HEK293 (cell line): ENCODE data around the gene AGO3.

Source experiments
- CTCF ChIA-PET: fragments of 350-600 bp; formaldehyde crosslinking; extraction: SDS; loops from one replicate; lab custom pipeline; 2021; ENCODE audit warnings: antibody characterized with exemption; lab: Yijun Ruan, JAX
- POLR2A ChIA-PET: fragments of 300-600 bp; formaldehyde crosslinking; extraction: SDS; loops from one replicate; lab custom pipeline; 2020; ENCODE audit warnings: antibody characterized with exemption, inconsistent platforms; lab: Yijun Ruan, JAX
- H3K27ac ChIP-seq: fragments of 200-500 bp; sonication (Bioruptor generic); 2 replicates; pipeline ENCODE4 v1.5.1; 2014; ENCODE audit warnings: low read depth, low read length, control low read depth, inconsistent platforms; ENCODE audit errors: extremely low read depth
- H3K36me3 ChIP-seq, 2 experiments: fragments of 200-500 bp in 1 of 2; sonication (Bioruptor generic) in 1 of 2; 1 replicate in 1 of 2; 2 replicates in 1 of 2; pipeline ENCODE4 v1.5.1; 2014 to 2017; ENCODE audit warnings: inconsistent platforms in 2 of 2, low read length in 2 of 2; ENCODE audit not compliant: control insufficient read depth in 2 of 2, insufficient read depth in 1 of 2
- H3K4me1 ChIP-seq: fragments of 200-500 bp; sonication (Bioruptor generic); 2 replicates; pipeline ENCODE4 v1.5.1; 2014; ENCODE audit warnings: mild to moderate bottlenecking, low read length, inconsistent platforms; ENCODE audit not compliant: control insufficient read depth, insufficient read depth
- H3K4me3 ChIP-seq: 2 replicates; pipeline ENCODE4 v1.5.1; 2011; ENCODE audit warnings: low read depth, mild to moderate bottlenecking, control low read depth, low read length, moderate library complexity
- H3K9me3 ChIP-seq: fragments of 200-500 bp; sonication (Bioruptor generic); 2 replicates; pipeline ENCODE4 v1.5.1; 2014; ENCODE audit warnings: low read depth, low read length, inconsistent platforms; ENCODE audit not compliant: control insufficient read depth, insufficient read depth
- PRDM1 ChIP-seq: fragments of 450-650 bp; formaldehyde crosslinking; IDR thresholded peaks from 2 replicates; pipeline ENCODE4; 2016; ENCODE audit warnings: missing biosample characterization, missing genetic modification characterization
- PRDM2 ChIP-seq: fragments of 450-650 bp; formaldehyde crosslinking; IDR thresholded peaks from 2 replicates; pipeline ENCODE4 v1.5.1; 2016; ENCODE audit warnings: missing biosample characterization, missing genetic modification characterization, borderline replicate concordance
- ZBTB6 ChIP-seq: fragments of 450-650 bp; formaldehyde crosslinking; IDR thresholded peaks from 2 replicates; pipeline ENCODE4 v1.5.1; 2017; ENCODE audit warnings: missing biosample characterization, missing genetic modification characterization
- ZIC2 ChIP-seq: fragments of 450-650 bp; formaldehyde crosslinking; IDR thresholded peaks from 2 replicates; pipeline ENCODE4 v1.5.1; 2016; ENCODE audit warnings: missing biosample characterization, missing genetic modification characterization
- ZNF184 ChIP-seq: fragments of 450-650 bp; IDR thresholded peaks from 2 replicates; pipeline ENCODE4 v1.5.1; 2018; ENCODE audit warnings: missing biosample characterization, mild to moderate bottlenecking, missing genetic modification characterization
- ZNF223 ChIP-seq: fragments of 450-650 bp; formaldehyde crosslinking; IDR thresholded peaks from 2 replicates; pipeline ENCODE4 v1.5.1; 2016; ENCODE audit warnings: missing biosample characterization, missing genetic modification characterization
- ZNF266 ChIP-seq: fragments of 450-650 bp; formaldehyde crosslinking; IDR thresholded peaks from 2 replicates; pipeline ENCODE4 v1.5.1; 2016; ENCODE audit warnings: missing biosample characterization, missing genetic modification characterization, low read depth
- ZNF292 ChIP-seq: fragments of 450-650 bp; formaldehyde crosslinking; IDR thresholded peaks from 2 replicates; pipeline ENCODE4 v1.5.1; 2016; ENCODE audit warnings: low read depth, missing biosample characterization, missing genetic modification characterization, borderline replicate concordance
- ZNF341 ChIP-seq: fragments of 450-650 bp; formaldehyde crosslinking; IDR thresholded peaks from 2 replicates; pipeline ENCODE4; 2016; ENCODE audit warnings: low read depth, missing biosample characterization, missing genetic modification characterization
- ZNF561 ChIP-seq: fragments of 450-650 bp; IDR thresholded peaks from 2 replicates; pipeline ENCODE4 v1.5.1; 2018; ENCODE audit warnings: missing biosample characterization, missing genetic modification characterization, borderline replicate concordance
- ZNF624 ChIP-seq: fragments of 450-650 bp; formaldehyde crosslinking; IDR thresholded peaks from 2 replicates; pipeline ENCODE4 v1.5.1; 2017; ENCODE audit warnings: missing biosample characterization, missing genetic modification characterization
- ZNF654 ChIP-seq: fragments of 450-650 bp; formaldehyde crosslinking; IDR thresholded peaks from 2 replicates; pipeline ENCODE4 v1.5.1; 2016; ENCODE audit warnings: low read depth, missing biosample characterization, missing genetic modification characterization
- ZNF664 ChIP-seq: fragments of 450-650 bp; formaldehyde crosslinking; IDR thresholded peaks from 2 replicates; pipeline ENCODE4 v1.5.1; 2016; ENCODE audit warnings: missing biosample characterization, missing genetic modification characterization
- TF ChIP-seq, protein P1 (sequence below): fragments of 450-650 bp; formaldehyde crosslinking; IDR thresholded peaks from 2 replicates; pipeline ENCODE4 v1.5.1; 2016; ENCODE audit warnings: missing biosample characterization, missing genetic modification characterization
- TF ChIP-seq, protein P2 (sequence below): fragments of 450-650 bp; formaldehyde crosslinking; IDR thresholded peaks from 2 replicates; pipeline ENCODE4 v1.5.1; 2017; ENCODE audit warnings: missing biosample characterization, missing genetic modification characterization

Gene AGO3

GRCh38 chr1:36114371-36114770, 183.5 kb downstream of the AGO3 start (continued):
- TF ChIP-seq ZNF664 (0 out of 2 replicates have a peak, but pooled peaks have one; percentile 45), ZNF561 (tag by site-specific recombination) (no peak), ZNF292 (tag by site-specific recombination) (no peak), ZNF624 (tag by site-specific recombination) (no peak), ZNF184 (tag by site-specific recombination) (no peak), PRDM1 (tag by site-specific recombination) (no peak), ZNF223 (tag by site-specific recombination) (no peak), ZNF266 (tag by site-specific recombination) (no peak), ZBTB6 (tag by site-specific recombination) (no peak)

GRCh38 chr1:36115200-36115669, 184.3 kb downstream of the AGO3 start:
- Histone ChIP-seq H3K36me3 (no peaks in the 10 kb centered on the region), H3K4me3 (no peak overlapping the region), H3K27ac (no peak overlapping the region), H3K9me3 (no peaks in the 10 kb centered on the region), H3K4me1 (no peaks in the 10 kb centered on the region)
- ChIA-PET POLR2A (no interaction called here), CTCF (interaction anchor here (0.6 to 7.5 kb wide), 3 partner anchors 16 to 790 kb away, joined by 3 to 65 read pairs (median 4); no protein-coding TSS in a partner anchor)
- TF ChIP-seq ZNF341 (tag by site-specific recombination) (0 out of 2 replicates have a peak, but pooled peaks have one; percentile 33), ZIC2 (peak; percentile 72), ZNF654 (tag by site-specific recombination) (no peak)

GRCh38 chr1:36115931-36116330, 185.0 kb downstream of the AGO3 start:
- Histone ChIP-seq H3K9me3 (no peaks in the 10 kb centered on the region), H3K4me3 (no peak overlapping the region), H3K27ac (no peak overlapping the region), H3K36me3 (no peaks in the 10 kb centered on the region), H3K4me1 (no peaks in the 10 kb centered on the region)
- POLR2A ChIA-PET, result no interaction called here
- CTCF ChIA-PET, result interaction anchor here (0.6 to 7.5 kb wide), 2 partner anchors 18 to 34 kb away, joined by 5 to 65 read pairs; no protein-coding TSS in a partner anchor
- TF ChIP-seq, protein P1, sequence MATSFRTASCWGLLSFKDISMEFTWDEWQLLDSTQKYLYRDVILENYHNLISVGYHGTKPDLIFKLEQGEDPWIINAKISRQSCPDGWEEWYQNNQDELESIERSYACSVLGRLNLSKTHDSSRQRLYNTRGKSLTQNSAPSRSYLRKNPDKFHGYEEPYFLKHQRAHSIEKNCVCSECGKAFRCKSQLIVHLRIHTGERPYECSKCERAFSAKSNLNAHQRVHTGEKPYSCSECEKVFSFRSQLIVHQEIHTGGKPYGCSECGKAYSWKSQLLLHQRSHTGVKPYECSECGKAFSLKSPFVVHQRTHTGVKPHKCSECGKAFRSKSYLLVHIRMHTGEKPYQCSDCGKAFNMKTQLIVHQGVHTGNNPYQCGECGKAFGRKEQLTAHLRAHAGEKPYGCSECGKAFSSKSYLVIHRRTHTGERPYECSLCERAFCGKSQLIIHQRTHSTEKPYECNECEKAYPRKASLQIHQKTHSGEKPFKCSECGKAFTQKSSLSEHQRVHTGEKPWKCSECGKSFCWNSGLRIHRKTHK, result no peak
- peak; percentile 35 for TF ChIP-seq ZIC2
- TF ChIP-seq, protein P2, sequence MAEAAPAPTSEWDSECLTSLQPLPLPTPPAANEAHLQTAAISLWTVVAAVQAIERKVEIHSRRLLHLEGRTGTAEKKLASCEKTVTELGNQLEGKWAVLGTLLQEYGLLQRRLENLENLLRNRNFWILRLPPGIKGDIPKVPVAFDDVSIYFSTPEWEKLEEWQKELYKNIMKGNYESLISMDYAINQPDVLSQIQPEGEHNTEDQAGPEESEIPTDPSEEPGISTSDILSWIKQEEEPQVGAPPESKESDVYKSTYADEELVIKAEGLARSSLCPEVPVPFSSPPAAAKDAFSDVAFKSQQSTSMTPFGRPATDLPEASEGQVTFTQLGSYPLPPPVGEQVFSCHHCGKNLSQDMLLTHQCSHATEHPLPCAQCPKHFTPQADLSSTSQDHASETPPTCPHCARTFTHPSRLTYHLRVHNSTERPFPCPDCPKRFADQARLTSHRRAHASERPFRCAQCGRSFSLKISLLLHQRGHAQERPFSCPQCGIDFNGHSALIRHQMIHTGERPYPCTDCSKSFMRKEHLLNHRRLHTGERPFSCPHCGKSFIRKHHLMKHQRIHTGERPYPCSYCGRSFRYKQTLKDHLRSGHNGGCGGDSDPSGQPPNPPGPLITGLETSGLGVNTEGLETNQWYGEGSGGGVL (tag by site-specific recombination), result 0 out of 2 replicates have a peak, but pooled peaks have one; percentile 9

DNA sequence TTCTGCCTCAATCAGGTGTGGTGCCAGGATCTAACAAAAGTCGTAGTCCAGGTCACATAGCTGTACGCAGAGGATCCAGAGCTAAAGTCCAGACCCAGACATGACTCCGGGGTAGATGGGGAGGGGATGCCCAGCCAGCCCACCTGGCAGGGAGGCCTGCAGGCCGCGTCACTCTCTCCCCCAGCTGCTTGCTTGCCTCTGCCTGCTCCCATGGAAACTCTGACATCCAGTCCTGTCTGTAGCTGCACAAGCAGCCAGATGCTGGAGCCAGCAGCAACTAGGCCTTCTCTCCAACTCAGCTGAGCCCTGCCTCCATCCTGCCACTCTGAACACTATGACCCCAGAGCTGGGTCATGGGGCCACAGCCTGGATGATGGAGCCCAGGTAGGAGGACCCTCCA, 186.0 kb downstream of the AGO3 start:
- H3K27ac ChIP-seq, result no peak overlapping the region
- ChIA-PET CTCF (interaction anchor here (1.4 to 7.5 kb wide), 2 partner anchors 15 to 17 kb away, joined by 4 to 65 read pairs; no protein-coding TSS in a partner anchor), POLR2A (no interaction called here)
- H3K36me3 ChIP-seq, result no peaks in the 10 kb centered on the region
- H3K9me3 ChIP-seq, result no peaks in the 10 kb centered on the region
- H3K4me1 ChIP-seq, result no peaks in the 10 kb centered on the region
- TF ChIP-seq ZBTB6 (tag by site-specific recombination) (0 out of 2 replicates have a peak, but pooled peaks have one; percentile 46), PRDM2 (tag by site-specific recombination) (no peak)
- H3K4me3 ChIP-seq, result no peak overlapping the region
